Measurements from ENCODE around the gene ZFR. TPM values are rescaled to one million over a fixed set of nuclear protein-coding genes. Genes with fewer than 3 reads are reported as not detected.
"Not testable (repeated sequence)": the region's sequence is repeated elsewhere in the genome, so short reads cannot be mapped to it uniquely, and the experiment has no call there.

Gene ZFR
- total RNA-seq, 4 donors from 2014 or later, result 76.4 to 98.4 (median 84.7) TPM

- TF ChIP-seq CTCF (IDR thresholded peaks at IDR 0.05), result no peak
- DNase-seq (ENCODE audit: low spot score), result no peak
- ATAC-seq (ENCODE audit: low FRiP score), result no peak
Observed at GRCh38 chr5:32383586-32383985, 61.0 kb downstream of the ZFR start.

DNA sequence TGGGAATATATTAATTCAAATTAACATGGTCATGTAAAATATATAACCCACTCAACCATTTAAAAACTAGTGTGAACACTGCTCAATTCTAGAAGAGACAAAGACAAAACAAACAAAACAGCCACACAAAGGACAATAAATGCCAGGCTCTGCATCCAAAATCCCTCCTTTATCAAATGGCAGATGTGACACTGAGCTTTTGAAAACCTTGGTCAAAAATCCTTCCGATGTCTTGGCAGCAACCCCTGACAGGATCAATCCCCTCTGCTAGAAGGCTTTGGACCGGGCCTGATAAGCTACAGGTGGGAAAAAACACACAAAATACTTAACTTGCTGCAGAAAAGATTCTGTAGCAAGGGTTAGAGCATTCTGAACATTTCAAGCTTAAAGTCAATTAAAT, 61.5 kb downstream of the ZFR start:
- TF ChIP-seq CTCF (IDR thresholded peaks at IDR 0.05), result no peak
- no peak for ATAC-seq (ENCODE audit: low FRiP score)
- DNase-seq (ENCODE audit: low spot score), result no peak

GRCh38 chr5:32379421-32379820, 65.1 kb downstream of the ZFR start:
- DNase-seq (ENCODE audit: low spot score), result no peak
- no peak for TF ChIP-seq CTCF (IDR thresholded peaks at IDR 0.05)
- ATAC-seq (ENCODE audit: low FRiP score), result no peak

DNA sequence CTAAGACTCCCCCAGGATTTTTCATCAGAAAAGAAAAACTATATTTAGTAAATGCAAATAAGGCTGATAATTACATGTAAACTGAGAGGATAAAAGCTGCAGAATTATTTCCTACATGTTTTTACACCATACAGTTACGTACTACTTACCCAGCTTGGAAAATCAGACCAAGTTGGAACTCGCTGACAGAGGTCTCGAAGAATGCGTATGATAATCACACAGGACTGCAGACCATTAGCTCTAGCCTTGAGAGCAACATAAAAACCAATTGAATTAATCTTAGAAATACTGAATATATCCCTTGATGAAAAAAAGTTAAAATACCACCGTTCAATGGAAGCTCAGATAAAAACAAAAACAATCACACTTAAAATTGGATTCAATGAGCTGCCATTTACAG, 65.6 kb downstream of the ZFR start:
- DNase-seq (ENCODE audit: low spot score) (no peak), ATAC-seq (ENCODE audit: low FRiP score) (no peak)
- no peak for TF ChIP-seq CTCF (IDR thresholded peaks at IDR 0.05)

DNA sequence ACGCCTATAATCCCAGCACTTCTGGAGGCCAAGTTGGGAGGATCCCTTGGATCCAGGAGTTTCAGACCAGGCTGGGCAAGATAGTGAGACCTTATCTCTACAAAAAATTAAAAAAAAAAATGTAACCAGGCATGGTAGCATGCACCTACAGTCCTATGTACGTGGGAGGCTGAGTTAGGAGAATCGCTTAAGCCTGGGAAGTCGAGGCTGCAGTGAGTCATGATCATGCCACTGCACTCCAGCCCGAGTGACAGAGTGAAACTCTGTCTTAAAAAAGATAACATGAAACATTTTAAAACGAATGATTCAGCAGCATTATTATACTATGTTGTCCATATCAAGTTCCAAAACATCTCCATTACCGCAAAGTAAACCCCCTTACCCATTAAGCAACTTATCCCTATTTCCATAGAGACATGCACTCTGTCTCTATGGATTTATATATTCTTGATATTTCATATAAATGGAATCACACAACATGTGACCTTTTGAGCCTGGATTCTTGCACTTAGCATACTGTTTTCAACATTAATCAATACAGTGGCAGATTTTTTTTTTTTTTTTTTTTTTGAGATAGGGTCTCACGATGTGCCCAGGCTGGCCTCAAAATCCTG, 74.9 kb downstream of the ZFR start:
- DNase-seq (ENCODE audit: low spot score), result no peak
- no peak for ATAC-seq (ENCODE audit: low FRiP score)
- TF ChIP-seq CTCF (IDR thresholded peaks at IDR 0.05), result no peak

DNA sequence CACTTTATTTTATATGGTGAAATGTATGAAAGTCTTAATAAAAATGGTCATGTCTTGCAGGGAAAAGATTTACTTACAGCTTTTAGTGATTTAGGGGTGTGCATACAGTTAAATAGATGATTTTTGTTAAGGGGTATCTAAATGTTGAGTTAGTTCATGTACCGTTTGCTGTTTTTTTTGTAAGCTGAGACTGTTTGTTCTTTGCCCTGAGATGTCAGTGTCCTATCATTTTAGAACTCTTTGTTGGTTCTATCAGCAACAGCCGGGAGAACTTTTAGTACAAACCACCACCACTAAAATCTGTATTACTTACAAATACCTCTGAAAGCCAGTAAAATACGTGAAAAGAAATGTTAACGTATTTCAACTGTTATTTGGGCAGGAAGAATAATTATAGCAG, 75.5 kb downstream of the ZFR start:
- TF ChIP-seq CTCF (IDR thresholded peaks at IDR 0.05), result no peak
- ATAC-seq (ENCODE audit: low FRiP score), result no peak
- DNase-seq (ENCODE audit: low spot score), result no peak

DNA sequence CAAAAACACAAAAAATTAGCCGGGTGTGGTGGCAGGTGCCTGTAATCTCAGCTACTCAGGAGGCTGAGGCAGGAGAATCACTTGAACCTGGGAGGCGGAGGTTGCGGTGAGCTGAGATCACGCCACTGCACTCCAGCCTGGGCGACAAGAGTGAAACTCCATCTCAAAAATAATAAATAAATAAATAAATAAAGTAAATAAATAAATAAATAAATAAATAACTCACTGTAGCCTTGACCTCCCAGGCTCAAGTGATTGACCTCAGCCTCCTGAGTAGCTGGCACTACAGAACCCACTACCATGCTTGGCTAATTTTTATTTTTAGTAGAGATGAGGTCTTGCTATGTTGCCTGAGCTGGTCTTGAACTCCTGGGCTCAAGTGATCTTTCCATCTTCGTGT, 77.3 kb downstream of the ZFR start:
- DNase-seq (ENCODE audit: low spot score); ATAC-seq (ENCODE audit: low FRiP score): not testable (repeated sequence)

DNA sequence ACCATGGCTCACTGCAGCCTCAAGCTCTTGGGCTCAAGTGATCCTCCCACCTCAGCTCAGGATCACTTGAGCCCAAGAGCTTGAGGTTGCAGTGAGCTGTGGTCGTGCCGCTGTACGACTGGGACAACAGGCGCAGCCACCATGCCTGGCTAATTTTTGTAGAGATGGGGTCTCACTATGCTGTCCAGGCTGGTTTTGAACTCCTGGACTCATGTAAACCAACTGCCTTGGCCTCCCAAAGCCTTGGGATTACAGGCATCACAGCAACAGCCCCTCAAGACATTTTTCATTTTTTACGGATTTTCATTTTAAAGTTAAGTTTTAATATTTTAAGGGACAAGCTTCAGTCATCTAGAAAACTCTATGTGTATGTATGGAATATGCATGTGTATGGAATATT, 78.9 kb downstream of the ZFR start:
- ATAC-seq (ENCODE audit: low FRiP score) (no peak), DNase-seq (ENCODE audit: low spot score) (no peak)
- no peak for TF ChIP-seq CTCF (IDR thresholded peaks at IDR 0.05)

All from omental fat pad (tissue), 4 donors.